ENCODE results near the gene GRIP1. TPM values are rescaled to one million over a fixed set of nuclear protein-coding genes. Genes with fewer than 3 reads are reported as not detected.

GRIP1 gene
- total and polyA plus RNA-seq, 10 of the 15 experiments (the other 5 are each of a cell fraction or from before 2014, with no cell fraction given), result 0.05 to 0.85 (median 0.50) TPM; not detected in 7

- CTCF ChIA-PET, result interaction anchor here (1.0 to 4.8 kb wide), 6 partner anchors 27 to 384 kb away, joined by 3 to 17 read pairs (median 3); no protein-coding TSS in a partner anchor
- no peaks in the 10 kb centered on the region for H4K20me1 ChIP-seq (ENCODE audit: control insufficient read depth, insufficient read depth)
- SMC1A ChIA-PET (ENCODE audit: uncharacterized antibody, unreplicated experiment), result interaction anchor here (0.7 to 4.7 kb wide), 12 partner anchors 12 to 171 kb away, joined by 3 to 35 read pairs (median 3); partner anchors contain the start of genes LLPH and TMBIM4
- H3K9me3 ChIP-seq (replicated peaks; ENCODE audit: control insufficient read depth, insufficient read depth, low read length), result no peaks in the 10 kb centered on the region
- RAD21 ChIA-PET (ENCODE audit: unreplicated experiment), result interaction anchor here (0.6 to 3.0 kb wide), 15 partner anchors 9 to 1646 kb away, joined by 3 to 10 read pairs (median 3); no protein-coding TSS in a partner anchor
- no peaks in the 10 kb centered on the region for H3K27me3 ChIP-seq (replicated peaks in 1 of 2; ENCODE audit: control insufficient read depth in 2 of 2, insufficient read depth in 2 of 2, low read length in 1 of 2)
- BruUV-seq (replicated peaks), result no TSS peak
- peak; percentile 88 for DNase-seq (ENCODE audit: low read depth, low spot score)
- FAIRE-seq, result peak; percentile 96
- peak within 1 kb of the TSS; percentile 84 for H2AFZ ChIP-seq (ENCODE audit: control insufficient read depth, low read depth, low read length)
- peak; percentile 91 for ATAC-seq
- peak within 1 kb of the TSS; percentile 81 for H3K9ac ChIP-seq (ENCODE audit: control insufficient read depth, insufficient read depth, low read length)
- in situ Hi-C loops (cut with MboI) (loop anchor here (5.0 kb wide), 1 partner anchor 135 kb away; the partner anchor contains the start of gene TMBIM4), intact Hi-C loops (cut with micrococcal nuclease; ENCODE audit: unreplicated experiment) (loop anchor here (2.0 to 5.0 kb wide), 2 partner anchors 70 to 133 kb away; partner anchors contain the start of gene TMBIM4)
- H3K79me2 ChIP-seq (ENCODE audit: control insufficient read depth, insufficient read depth, low read length), result peaks cover 18% of the 10 kb centered on the region
- peaks cover 0 to 7% of the 10 kb centered on the region in 2 experiments; a peak in 2 of 4 replicates for H3K36me3 ChIP-seq (ENCODE audit: control insufficient read depth in 2 of 2, insufficient read depth in 2 of 2, low read length in 1 of 2)
- POLR2A ChIA-PET, result interaction anchor here (0.6 to 5.0 kb wide), 11 partner anchors 10 to 1546 kb away, joined by 3 to 19 read pairs (median 5); partner anchors contain the start of gene LLPH
- under 1% methylated on average over 39 of the region's 45 CpGs for WGBS (ENCODE audit: insufficient coverage, insufficient replicate concordance, low lambda C conversion rate, missing lambda C conversion rate)
- H3K4me1 ChIP-seq (ENCODE audit: control insufficient read depth, insufficient read depth, low read length), result no peaks in the 10 kb centered on the region; the same call in 1 of the 2 replicates
- H3K4me3 ChIP-seq, result peak within 1 kb of the TSS; percentile 85
- H3K27ac ChIP-seq (ENCODE audit: control insufficient read depth, insufficient read depth), result peak within 1 kb of the TSS; percentile 87
- peak within 1 kb of the TSS; percentile 76 for H3K4me2 ChIP-seq (ENCODE audit: control insufficient read depth, insufficient read depth)
- TF ChIP-seq CBX5 (IDR thresholded peaks at IDR 0.05; ENCODE audit: low read depth) (no peak), RBBP5 (conservative IDR thresholded peaks at IDR 0.05) (no peak), ATF2 (IDR thresholded peaks at IDR 0.05; ENCODE audit: low read length) (no peak), BHLHE40 (IDR thresholded peaks at IDR 0.05; ENCODE audit: borderline replicate concordance in 1 of 2, low read depth in 2 of 2, low read length in 1 of 2) (peak in 1 of 2 experiments; percentile 7; a peak in 1 of 4 replicates), ETV6 (conservative IDR thresholded peaks at IDR 0.05 in 1 of 2, IDR thresholded peaks at IDR 0.05 in 1 of 2; ENCODE audit: borderline replicate concordance in 1 of 2, low read depth in 1 of 2) (no peak), MTA2 (IDR thresholded peaks at IDR 0.05; ENCODE audit: low read depth) (peak; percentile 22; the same call in 1 of the 2 replicates), CHD2 (IDR thresholded peaks at IDR 0.05; ENCODE audit: borderline replicate concordance, low read depth, low read length) (peak; percentile 35; the same call in 1 of the 2 replicates), NBN (IDR thresholded peaks at IDR 0.05) (peak; percentile 77; the same call in 1 of the 2 replicates), MXI1 (IDR thresholded peaks at IDR 0.05; ENCODE audit: low read depth, low read length) (peak; percentile 79), IKZF1 (conservative IDR thresholded peaks at IDR 0.05) (peak; percentile 80), RB1 (IDR thresholded peaks at IDR 0.05; ENCODE audit: borderline replicate concordance) (peak; percentile 51; the same call in 1 of the 2 replicates), SMAD1 (IDR thresholded peaks at IDR 0.05; ENCODE audit: low read depth, partially characterized antibody) (peak; percentile 46), YY1 (IDR thresholded peaks at IDR 0.05; ENCODE audit: low read depth, low read length) (no peak), SMARCA5 (IDR thresholded peaks at IDR 0.05) (peak; percentile 83), TCF12 (IDR thresholded peaks at IDR 0.05; ENCODE audit: low read depth, low read length) (0 out of 2 replicates have a peak, but pooled peaks have one; percentile 33), JUND (IDR thresholded peaks at IDR 0.05; ENCODE audit: low read depth, low read length) (no peak), MYC (IDR thresholded peaks at IDR 0.05; ENCODE audit: insufficient read depth, insufficient read length, insufficient replicate concordance, low read length, severe bottlenecking) (no peak), YBX1 (IDR thresholded peaks at IDR 0.05) (no peak)
Observed at GRCh38 chr12:66301944-66302826, 376.7 kb downstream of the GRIP1 start, which contains the start of gene HELB. HELB (plus strand) TSS chr12:66302493; CDS start chr12:66302604, 111 bp downstream.

Data from GM12878 (cell line).